Muscle of arm (tissue), 12 donors: ENCODE measurements around the gene COL27A1. TPM values are rescaled to one million over a fixed set of nuclear protein-coding genes. Genes with fewer than 3 reads are reported as not detected.

Experiments
- DNase-seq: peaks from one replicate; pipeline ENCODE4 v3.0.0-alpha.2; 2013
- polyA plus RNA-seq, 12 donors: library from polyadenylated mRNA; unstranded; fragments of 120-200 nt; gene quantifications; one replicate each; pipeline ENCODE4 v1.2.1, GENCODE V29; 2013; ENCODE audit not compliant: insufficient read length in 12 of 12

The COL27A1 gene
- polyA plus RNA-seq, 12 donors = 26.0 to 124 (median 34.1) TPM

DNA sequence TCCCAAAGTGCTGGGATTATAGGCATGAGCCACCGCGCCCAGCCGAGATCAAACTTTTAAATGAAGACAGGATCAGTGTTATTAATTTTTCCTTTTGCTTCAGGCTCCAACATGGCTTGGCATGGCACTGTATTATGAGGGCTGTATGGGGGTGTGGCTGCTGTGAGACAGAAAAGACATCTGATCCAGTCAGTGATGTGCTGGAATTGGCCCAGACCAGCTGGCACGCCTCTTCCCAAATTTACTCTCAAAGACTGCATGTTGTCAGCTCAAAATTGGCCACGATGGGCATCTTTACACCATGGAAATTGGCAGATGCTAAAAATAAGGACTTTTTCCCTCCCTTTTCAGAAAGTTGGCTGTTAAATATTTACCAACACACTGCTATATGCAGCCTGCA lies 12.1 kb upstream of the COL27A1 start:
- DNase-seq = no peak

DNA sequence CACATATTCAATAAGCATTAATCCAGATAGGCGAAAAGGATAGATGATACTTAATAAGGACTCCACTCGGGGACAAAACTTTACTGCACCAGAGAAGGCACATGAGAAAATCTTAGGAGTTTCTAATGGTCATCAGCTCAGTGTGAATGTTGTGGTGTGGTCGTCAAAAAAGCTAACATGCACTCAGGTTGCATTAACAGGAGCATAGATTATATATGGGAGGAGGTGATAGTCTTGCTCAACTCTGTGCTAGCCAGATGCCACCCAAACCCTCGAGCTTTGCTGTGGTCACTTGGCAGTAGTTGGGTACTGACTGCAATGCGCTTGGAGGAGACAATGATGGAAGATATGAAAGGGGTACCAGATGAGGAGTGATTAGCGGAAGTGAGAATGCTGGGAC lies 8.6 kb upstream of the COL27A1 start:
- DNase-seq = no peak

DNA sequence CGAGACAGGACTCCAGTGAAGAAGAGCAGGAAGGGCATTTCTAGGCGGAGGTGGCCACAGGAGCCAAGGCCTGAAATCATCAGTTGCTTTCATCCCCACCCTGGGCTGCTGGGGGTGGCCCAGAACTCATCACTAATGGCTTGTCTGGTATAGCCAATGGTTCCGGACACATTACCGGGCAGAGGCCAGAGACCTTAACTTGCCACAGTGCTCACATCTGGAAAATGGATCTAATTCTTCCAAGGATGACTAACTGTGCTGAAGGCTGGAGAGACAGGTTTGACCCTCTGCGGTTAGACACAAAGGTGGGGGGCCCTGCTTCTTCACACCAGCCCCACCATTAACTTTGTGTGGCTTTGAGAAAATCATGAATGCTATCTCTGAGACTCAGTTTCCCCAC lies 6.2 kb upstream of the COL27A1 start:
- no peak for DNase-seq

DNA sequence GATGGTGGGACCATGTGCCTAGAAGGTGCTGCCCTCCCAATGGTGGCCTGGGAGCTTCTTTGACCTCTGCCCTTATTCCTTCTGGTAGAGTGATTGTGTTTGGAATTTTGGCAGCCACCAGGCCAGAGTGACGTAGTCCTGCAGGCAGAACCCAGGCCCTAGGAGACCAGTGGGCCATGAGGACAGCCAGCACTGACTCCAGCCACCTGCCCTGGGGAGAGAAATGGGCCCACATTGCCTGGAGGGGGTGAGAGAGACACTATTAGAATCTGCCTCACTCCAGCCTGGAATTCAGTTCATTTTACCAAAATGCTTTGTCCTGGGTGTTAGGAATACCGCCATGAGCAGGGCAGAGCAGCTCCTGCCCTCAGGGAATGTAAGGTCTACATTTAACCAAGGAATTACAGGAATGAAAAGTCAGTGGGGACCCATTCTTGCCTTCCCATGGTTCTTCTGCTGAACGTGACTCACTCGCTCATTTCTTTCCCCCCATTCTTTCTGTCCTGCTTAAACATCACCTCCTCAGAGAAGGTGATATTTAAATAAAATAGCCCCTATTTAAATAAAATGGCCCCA lies 5.5 kb upstream of the COL27A1 start:
- no peak for DNase-seq

DNA sequence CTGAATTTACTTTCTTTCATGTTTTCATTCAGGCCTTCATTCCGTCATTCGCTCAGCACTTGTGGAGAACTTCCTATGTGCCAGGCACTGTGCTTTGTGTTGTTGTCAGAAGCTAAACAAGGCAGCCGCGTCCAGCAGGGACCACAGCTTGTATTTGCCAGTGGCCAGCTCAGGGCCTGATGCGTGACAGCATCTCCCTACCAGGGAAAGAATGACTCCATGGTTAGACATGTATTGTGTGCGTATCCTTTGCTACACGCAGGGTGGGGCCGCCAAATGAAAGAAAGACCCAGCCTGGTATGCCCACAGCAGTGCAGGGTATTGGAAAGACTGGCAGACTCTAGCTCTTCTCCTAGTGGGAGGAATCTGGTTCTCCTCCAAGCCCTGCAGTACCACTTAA lies 4.7 kb upstream of the COL27A1 start:
- no peak for DNase-seq

DNA sequence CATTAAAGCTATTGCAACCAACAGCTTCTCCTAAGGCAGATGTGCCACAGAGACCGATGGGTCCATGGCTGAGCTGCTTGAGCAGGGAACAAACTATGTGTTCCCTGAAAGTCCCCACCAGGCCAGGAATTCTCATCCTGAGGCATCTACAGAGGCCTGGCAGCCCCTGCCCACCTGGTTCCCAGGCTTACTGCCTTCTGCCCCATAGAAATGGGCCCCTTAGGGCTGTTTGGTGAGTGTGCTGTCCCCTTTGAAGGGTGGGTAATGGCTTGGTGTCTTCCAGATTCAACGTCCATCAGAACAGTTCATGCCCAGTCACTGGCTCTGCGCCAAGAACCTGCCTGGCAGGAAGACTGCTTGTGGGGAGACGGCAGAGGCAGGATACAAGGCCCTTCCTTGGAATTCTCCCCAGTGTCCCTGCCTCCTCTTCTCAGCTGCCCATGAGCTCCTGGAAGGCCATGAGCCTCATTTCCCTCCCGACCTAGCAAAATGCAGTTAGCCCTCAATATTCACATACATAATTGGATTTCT lies 3.8 kb upstream of the COL27A1 start:
- no peak for DNase-seq

DNA sequence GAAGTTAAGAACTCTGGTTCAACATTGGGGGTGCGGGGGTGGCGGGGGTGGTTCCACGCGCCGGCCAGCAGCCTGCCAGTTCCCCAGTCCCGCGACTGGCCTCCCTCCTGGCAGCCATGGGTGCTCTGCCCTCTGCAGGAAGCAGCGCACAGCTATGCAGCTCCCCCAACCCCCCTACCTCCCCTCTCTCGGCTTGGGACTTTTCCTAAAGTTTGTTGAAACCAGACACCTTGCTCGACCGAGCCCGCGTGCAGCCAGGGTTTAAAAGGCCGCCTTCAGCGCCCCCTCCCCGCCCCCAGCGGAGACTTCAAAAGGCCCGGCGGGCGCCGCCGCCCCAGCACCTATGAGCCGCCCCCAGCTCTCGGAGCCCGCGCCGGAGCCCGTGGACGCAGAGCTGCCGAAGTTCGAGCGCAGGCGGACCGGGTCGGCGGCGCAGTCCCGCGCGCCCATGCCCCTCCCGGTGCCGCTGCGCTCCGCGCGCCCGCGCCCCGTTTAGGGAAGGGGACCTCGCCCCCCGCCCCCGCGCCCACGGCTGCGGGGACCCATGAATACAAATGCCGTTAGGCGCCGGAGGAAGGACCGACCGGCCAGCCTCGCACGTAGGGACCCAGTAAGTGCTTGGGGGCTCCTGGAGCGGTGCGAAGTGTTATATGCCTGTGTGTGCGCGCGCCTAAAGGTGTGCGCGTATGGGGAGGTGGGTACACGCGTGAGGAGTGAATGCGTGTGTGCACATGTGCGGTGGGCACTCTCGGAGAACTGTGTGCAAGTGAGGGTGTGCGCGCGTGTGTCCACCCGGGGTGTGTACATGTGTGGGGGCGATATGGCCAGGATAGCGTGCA lies 1.4 kb upstream of the COL27A1 start:
- no peak for DNase-seq

DNA sequence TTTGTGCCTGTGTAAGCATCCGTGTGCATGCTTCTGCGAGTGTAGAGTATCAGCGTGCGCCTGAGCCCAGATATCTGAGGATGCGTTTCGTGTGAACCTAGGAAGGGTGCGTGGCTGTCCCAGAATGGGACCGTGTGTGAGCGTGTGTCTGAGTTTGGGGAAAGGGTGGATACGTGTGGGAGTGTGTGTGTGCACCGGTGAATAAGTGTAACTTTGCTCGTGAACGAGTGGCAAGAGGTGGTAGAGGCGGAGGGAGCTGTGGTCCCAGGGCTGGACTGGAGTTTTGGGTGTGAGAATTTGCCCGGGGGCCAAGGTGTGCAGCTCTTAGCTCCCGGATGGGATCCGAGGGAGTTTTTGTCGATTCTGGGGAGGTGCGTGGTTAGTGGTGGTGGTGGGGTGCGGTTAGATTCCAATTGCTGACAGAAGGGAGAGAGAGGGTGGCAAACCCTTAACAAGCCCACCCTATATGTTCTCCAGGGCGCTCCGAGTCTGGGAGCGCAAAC lies 686 bp upstream of the COL27A1 start:
- no peak for DNase-seq

DNA sequence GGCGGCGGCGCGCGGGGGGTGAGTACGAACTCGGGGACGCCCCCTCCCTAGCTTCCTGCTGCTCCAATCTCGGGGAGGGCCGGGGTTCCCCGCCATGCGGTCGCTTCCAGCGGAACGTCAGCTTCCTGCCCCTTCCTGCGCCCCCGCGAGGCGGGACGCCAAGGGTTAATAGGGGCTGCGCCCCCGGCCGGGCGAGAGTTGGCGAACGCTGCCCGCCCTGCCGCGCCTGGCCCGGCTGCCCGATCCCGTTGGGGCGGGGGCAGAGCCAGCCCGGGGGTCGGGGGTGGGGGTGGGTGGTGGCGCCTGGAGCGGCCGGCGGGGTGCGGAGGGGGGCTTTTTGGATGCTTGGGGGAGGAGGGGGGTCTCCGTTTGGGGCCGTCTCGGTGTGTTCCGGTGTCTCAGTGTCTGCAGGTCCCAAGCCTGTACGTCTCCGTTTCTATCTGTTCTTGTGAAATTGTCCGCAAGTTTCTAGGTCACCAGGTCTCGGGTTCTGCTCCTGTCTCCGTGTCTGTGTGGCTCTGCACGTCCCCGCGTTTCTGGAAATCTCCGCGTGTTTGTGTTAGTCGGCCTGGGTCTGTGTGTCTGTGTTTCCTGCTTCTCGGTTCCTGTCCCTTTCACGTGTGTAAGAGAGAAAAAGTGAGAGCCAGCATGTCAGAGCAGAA lies 789 bp downstream of the COL27A1 start:
- DNase-seq = peak; percentile 68

DNA sequence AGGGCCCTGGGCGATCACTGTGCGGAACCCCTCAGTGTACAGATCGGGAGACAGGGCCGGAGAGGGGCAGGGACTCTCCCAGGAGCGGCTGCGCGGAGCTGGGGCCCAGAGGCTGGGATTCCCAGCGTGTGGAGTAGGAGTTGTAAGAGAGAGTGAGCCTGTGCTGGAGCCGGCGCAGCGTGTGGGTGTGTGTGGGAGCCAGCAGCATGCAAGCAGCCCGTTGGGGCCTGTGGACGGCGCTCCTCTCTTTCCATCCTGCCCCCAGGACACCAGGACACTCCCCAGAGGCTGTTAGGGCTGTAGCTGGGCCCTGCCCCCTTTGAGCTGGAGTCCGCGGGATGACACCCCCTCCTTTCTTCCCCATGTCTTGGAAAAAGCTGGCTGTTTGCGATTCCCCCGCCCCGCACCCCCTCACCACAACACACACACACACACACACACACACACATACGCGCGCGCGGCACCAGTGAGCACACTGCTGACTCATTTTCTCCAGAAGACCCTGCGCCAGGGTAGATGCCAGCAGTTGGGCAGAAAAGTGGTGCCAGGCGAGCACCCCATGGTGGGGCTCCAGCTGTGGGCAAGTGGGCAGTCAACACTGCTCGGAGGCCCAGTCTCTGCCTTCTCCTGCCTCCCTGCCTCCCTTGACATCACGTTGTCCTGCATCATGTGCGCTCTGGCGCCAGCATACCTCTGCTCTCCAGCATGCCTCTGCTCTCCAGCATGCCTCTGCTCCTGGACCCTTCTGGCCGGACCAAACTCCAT lies 1.5 kb downstream of the COL27A1 start:
- DNase-seq = no peak

DNA sequence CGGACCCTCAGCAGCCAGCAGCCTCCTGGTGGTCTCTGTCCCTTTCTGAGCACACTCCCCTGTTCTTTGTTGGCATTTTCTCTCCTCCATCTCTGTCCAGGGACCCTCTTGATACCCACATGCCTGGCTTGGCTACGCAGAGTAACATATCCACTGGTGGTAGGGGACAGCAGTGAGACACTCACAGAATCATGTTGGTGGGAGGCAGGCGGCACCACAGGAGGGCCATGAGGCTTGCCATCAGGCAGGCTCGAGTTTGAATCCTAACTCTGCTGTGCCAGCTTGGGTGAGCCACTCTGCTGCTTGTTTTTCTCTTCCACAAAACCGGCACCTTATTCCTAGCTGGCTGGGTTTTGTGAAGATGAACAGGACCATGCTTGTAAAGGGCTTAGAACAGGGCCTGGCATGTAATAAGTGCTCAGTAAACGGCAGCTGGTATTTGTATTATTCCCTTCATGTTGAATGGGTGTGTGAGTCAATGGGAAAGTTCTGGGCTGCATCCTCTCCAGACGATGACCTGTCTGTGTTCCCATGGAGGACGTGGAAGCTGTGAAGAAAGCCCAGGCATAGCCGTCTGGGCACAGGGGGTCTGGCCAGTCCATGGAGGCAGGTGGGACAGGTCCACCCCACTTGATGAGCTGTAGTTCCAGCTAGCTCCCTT lies 2.3 kb downstream of the COL27A1 start:
- DNase-seq = no peak

DNA sequence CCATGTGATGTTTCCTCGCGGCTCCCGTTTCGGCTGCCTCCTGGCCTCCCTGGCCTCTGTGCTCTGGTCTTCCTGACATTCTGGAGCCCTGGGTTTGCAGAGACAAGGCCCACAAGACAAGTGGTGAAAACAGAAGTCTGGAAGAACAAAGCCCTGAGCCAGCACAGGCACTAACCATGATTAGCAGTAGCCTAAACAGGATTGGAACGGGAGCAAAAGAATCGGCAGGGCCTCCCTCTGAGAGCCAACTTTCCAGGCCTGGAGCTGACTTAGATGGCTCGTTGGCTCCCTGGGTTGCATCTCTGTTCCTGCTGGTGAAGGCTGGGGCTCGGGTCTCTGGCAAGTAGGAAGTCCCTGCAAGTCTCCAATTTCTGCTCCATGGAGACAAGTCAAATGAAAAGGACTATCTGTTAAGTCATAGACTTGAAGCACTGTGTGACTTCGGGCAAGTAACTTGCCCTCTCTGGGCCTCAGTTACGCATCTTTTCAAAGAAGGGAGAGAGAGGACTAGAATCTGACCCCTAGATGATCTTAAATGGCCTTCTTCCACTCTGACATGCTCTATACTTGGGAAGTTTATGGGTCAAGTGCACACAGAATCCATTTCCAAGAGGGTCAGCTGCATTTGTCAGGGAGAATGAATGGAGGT lies 3.3 kb downstream of the COL27A1 start:
- DNase-seq = no peak

DNA sequence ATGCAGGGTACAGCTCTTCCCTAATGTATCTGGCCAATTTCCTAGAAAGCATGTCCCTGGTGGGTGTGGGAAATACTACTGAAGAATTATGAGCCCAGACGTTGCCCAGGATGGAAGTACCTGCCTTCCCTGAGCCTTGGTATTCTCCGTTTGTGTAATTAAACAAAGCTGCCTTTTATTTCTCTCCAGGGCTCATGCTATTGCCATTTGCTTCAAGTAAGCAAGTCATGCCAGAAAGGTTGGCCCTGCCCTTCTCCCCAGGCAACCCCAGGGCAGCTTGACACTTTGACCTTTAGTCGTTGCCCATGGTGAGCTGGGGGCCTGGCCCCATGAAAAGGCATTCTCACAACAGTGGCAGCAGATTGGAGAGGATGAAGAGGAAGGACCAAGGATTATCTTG lies 4.4 kb downstream of the COL27A1 start:
- DNase-seq = no peak

DNA sequence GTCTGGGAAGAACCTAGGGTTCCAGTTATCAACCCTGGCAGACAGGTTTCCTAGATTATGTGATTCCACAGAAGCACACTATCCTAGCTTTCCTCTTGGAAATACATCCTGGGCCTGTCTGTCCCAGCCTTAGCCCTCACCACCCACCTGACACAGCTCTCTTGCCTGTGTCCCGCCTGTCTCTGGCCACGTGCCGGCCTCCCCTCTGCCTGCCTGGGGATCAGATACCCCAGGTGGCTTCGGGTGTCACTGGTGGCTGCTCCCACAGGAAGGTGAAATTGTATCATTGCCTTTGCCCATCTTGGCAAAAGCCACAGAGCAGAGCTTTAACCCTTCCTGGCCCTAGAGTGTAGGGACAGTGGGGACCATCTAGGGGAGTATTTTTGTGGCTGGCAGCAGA lies 6.2 kb downstream of the COL27A1 start:
- no peak for DNase-seq

DNA sequence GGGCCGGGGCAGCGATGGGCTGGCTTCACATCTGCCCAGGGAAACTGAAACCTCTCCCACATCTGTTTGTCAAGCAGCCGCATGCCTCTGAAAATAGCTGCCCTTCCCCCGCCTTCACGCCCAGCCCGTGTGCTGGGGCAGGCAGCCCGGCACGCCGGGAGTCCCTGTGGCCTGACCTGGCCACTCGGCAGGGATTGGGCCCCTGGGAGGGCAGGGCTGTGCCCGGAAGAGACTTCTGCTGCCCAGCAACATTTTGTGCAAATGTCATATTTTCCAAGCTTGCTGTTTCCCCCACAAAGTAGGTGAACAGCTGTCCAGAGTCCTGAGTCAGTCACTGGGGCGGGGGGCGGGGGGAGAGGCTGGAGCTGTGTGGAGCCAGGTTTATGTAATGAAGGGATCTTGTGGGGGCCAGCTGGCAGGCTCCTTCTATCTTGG lies 8.2 kb downstream of the COL27A1 start:
- peak; percentile 79 for DNase-seq

DNA sequence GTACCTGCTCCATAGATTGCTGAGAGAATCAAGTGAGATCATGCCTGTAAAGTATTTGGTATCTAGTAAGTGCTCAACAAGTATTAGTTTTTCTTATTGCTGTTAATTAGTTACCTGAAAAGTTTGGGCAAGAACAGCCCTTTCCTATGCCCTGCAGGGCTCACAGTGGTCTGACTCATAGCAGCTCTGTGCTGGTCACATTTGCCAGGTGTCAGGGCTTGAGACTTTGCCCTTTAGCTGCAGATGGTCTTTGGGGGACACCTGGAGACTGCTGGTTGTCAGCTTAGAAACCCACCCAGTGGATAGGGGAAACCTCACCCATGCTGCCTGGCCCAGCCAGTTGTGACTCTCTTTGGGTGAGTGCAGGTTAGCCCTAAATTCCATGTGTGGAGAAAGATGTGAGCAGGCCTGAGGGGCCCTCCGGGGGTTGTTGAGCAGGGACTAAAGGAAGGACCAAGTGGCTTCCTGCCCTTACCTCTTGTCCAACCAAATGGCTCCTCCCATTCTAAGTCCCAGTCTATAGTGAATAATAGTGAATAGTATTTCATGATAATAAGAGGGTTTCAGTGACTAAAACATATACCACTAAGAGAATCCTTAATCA lies 9.0 kb downstream of the COL27A1 start:
- no peak for DNase-seq

DNA sequence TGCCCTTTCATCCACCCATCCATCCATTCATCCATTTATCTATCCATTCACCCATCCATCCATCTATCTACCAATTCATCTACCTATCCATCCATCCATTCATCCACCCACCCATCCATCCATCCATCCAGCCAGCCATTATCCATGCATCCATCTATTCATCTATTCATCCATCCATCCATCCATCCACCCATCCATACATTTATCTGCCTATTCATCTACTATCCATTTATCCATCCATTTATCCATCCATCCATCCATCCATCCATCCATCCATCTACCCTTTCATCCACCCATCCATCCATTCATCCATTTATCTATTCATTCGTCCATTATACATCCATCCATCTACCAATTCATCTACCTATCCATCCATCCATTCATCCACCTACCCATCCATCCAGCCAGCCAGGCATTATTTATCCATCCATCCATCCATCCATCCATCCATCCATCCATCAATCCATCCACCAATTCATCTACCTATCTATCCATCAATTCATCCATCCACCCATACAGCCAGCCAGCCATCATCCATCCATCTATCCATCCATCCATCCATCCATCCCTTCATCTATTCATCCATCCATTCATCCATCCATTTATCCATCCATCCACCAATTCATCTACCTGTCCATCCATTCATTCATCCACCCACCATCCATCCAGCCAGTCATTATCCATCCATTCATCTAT lies 10.2 kb downstream of the COL27A1 start:
- no peak for DNase-seq

DNA sequence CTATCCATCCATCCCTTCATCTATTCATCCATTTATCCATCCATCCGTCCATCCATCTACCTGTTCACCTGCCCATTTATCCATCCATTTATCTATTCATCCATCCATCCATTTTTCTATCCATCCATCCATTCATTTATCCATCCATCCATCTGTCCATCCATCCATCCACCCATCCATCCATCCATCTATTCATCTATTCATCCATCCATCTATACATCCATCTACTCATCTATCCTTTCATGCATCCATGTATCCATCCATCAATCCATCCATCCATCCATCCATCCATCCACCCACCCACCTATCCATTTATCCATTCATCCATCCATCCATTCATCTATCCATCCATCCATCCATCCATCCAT lies 10.8 kb downstream of the COL27A1 start:
- no peak for DNase-seq
